LNCaP clone FGC (cell line): Measurements from ENCODE around the gene SLC6A13.
"Not testable (repeated sequence)": the region's sequence is repeated elsewhere in the genome, so short reads cannot be mapped to it uniquely, and the experiment has no call there.

Experiments used
- DNase-seq: peaks from one replicate; pipeline ENCODE4 v3.0.0-alpha.2; 2011; ENCODE audit warnings: low read depth
- H3K4me3 ChIP-seq: 2 replicates; pipeline ENCODE4 v1.5.1; 2011; ENCODE audit warnings: mild to moderate bottlenecking, low read depth, low read length, control low read depth
- CTCF ChIP-seq: IDR thresholded peaks from 2 replicates; pipeline ENCODE4 v1.5.1; 2012; ENCODE audit warnings: mild to moderate bottlenecking; ENCODE audit not compliant: control insufficient read depth, insufficient read depth; ENCODE audit errors: extremely low read depth

The SLC6A13 gene

GRCh38 chr12:194276-194675, 68.4 kb downstream of the SLC6A13 start:
- H3K4me3 ChIP-seq, result no peak overlapping the region
- no peak for DNase-seq
- TF ChIP-seq CTCF, result no peak

- DNase-seq, result no peak
- TF ChIP-seq CTCF, result no peak
- H3K4me3 ChIP-seq, result no peak overlapping the region
Observed at GRCh38 chr12:193261-193660, 69.4 kb downstream of the SLC6A13 start.

- DNase-seq, result no peak
- no peak overlapping the region for H3K4me3 ChIP-seq
- TF ChIP-seq CTCF, result no peak
Observed at GRCh38 chr12:191541-191940, 71.1 kb downstream of the SLC6A13 start.

GRCh38 chr12:190881-191280, 71.8 kb downstream of the SLC6A13 start:
- no peak for DNase-seq
- H3K4me3 ChIP-seq, result no peak overlapping the region

GRCh38 chr12:189622-189962, 73.0 kb downstream of the SLC6A13 start:
- no peak for DNase-seq
- no peak overlapping the region for H3K4me3 ChIP-seq
- TF ChIP-seq CTCF, result no peak

More at GRCh38 chr12:190881-191280, 71.8 kb downstream of the SLC6A13 start:
- no peak for TF ChIP-seq CTCF

GRCh38 chr12:188910-189621, 73.6 kb downstream of the SLC6A13 start:
- no peak for DNase-seq
- peak; percentile 81 for TF ChIP-seq CTCF
- peak overlapping the region; percentile 38 for H3K4me3 ChIP-seq

- DNase-seq, result not testable (repeated sequence)
- peak overlapping the region; percentile 38 for H3K4me3 ChIP-seq
Observed at GRCh38 chr12:187986-188909, 74.4 kb downstream of the SLC6A13 start.
